PC-3 (cell line): ENCODE results near the gene PEX10. TPM values are rescaled to one million over a fixed set of nuclear protein-coding genes. Genes with fewer than 3 reads are reported as not detected.

Experiments used
- ATAC-seq: fragments of 200-7000 bp; cut with Tn5 transposase; 2 replicates; pipeline ENCODE4 v1.9.1; 2020; ENCODE audit warnings: mild to moderate bottlenecking, moderate library complexity
- BruUV-seq: library from RNA; stranded (reverse); fragments of 400-500 nt; replicated peaks from 2 replicates; lab custom pipeline; 2021; lab: Mats Ljungman, UMichigan
- CTCF ChIA-PET: fragments of 300-600 bp; sonication (Branson Sonifier 250); formaldehyde crosslinking; loops from one replicate; lab custom pipeline; 2022; ENCODE audit warnings: antibody characterized with exemption; lab: Charles Lee
- POLR2A ChIA-PET: fragments of 300-600 bp; sonication (Branson Sonifier 250); formaldehyde crosslinking; loops from one replicate; lab custom pipeline; 2022; ENCODE audit warnings: antibody characterized with exemption; ENCODE audit not compliant: unreplicated experiment; lab: Charles Lee
- DNase-seq: peaks from one replicate; pipeline ENCODE4 v3.0.0-alpha.2; 2015
- H2AFZ ChIP-seq: fragments of 300-600 bp; sonication (generic); 2 replicates; pipeline ENCODE4 v1.6.0; 2016; ENCODE audit warnings: antibody characterized with exemption, low read length
- H3F3A ChIP-seq: fragments of 300-600 bp; sonication (generic); one replicate; pipeline ENCODE4 v1.6.0; 2017; ENCODE audit warnings: antibody characterized with exemption, low read length, control low read depth, mild to moderate bottlenecking; ENCODE audit not compliant: unreplicated experiment
- H3K27ac ChIP-seq: fragments of 300-600 bp; sonication (generic); 2 replicates; pipeline ENCODE4 v1.5.1; 2016; ENCODE audit warnings: mild to moderate bottlenecking, low read length
- H3K27me3 ChIP-seq: fragments of 300-600 bp; sonication (generic); 2 replicates; pipeline ENCODE4 v1.6.1; 2016; ENCODE audit warnings: low read length, mixed read lengths
- H3K36me3 ChIP-seq: fragments of 300-600 bp; sonication (generic); 2 replicates; pipeline ENCODE4 v1.6.1; 2016; ENCODE audit warnings: low read depth, mixed run types, low read length, mixed read lengths
- H3K4me1 ChIP-seq: fragments of 300-600 bp; sonication (generic); 2 replicates; pipeline ENCODE4 v1.5.1; 2016; ENCODE audit warnings: low read length; ENCODE audit not compliant: insufficient read depth
- H3K4me2 ChIP-seq: fragments of 300-600 bp; sonication (generic); 2 replicates; pipeline ENCODE4 v1.6.0; 2016; ENCODE audit warnings: low read length
- H3K4me3 ChIP-seq: fragments of 300-600 bp; sonication (generic); 2 replicates; pipeline ENCODE4 v1.5.1; 2016; ENCODE audit warnings: mild to moderate bottlenecking, low read length, mixed read lengths
- H3K79me2 ChIP-seq: fragments of 300-600 bp; sonication (generic); 2 replicates; pipeline ENCODE4 v1.6.1; 2017; ENCODE audit warnings: low read length, mixed read lengths
- H3K9ac ChIP-seq: fragments of 300-600 bp; sonication (generic); 2 replicates; pipeline ENCODE4 v1.6.0; 2016; ENCODE audit warnings: mild to moderate bottlenecking, low read length
- H3K9me2 ChIP-seq: fragments of 300-600 bp; sonication (generic); replicated peaks from 2 replicates; pipeline ENCODE4 v1.6.1; 2016; ENCODE audit warnings: mixed run types, low read length, mixed read lengths
- H3K9me3 ChIP-seq: fragments of 300-600 bp; sonication (generic); 2 replicates; pipeline ENCODE4 v1.6.1; 2016; ENCODE audit warnings: low read length, mixed read lengths
- H4K20me1 ChIP-seq: fragments of 300-600 bp; sonication (generic); 2 replicates; pipeline ENCODE4 v1.6.1; 2016; ENCODE audit warnings: low read length, mixed read lengths
- CTCF ChIP-seq: fragments of 300-600 bp; sonication (generic); conservative IDR thresholded peaks from 2 replicates; pipeline ENCODE4 v1.5.1; 2017; ENCODE audit warnings: antibody characterized with exemption, low read depth, mild to moderate bottlenecking, low read length
- EZH2 ChIP-seq: fragments of 300-600 bp; sonication (generic); IDR thresholded peaks from one replicate; pipeline ENCODE4 v1.6.1; 2017; ENCODE audit warnings: antibody characterized with exemption, mild to moderate bottlenecking, low read length; ENCODE audit not compliant: unreplicated experiment
- EZH2phosphoT487 ChIP-seq: fragments of 300-600 bp; sonication (generic); IDR thresholded peaks from 2 replicates; pipeline ENCODE4 v1.6.1; 2018; ENCODE audit warnings: mild to moderate bottlenecking, antibody characterized with exemption, low read length, borderline replicate concordance
- intact Hi-C: fragments of 100-400 bp; cut with micrococcal nuclease; formaldehyde crosslinking; loops from 2 replicates; pipeline ENCODE4 v1.9.0; 2023
- total RNA-seq: library from RNA; depleted of rRNA; stranded (reverse); fragments of >200 nt; gene quantifications from 2 replicates; pipeline ENCODE4 v1.2.3, GENCODE V29; 2014

PEX10 gene
- total RNA-seq, 1 experiment from 2014 or later, result 100 TPM

- no peak overlapping the region for H3K27ac ChIP-seq
- no peak for TF ChIP-seq CTCF
- no peak for TF ChIP-seq EZH2phosphoT487
- no peak for TF ChIP-seq EZH2
- intact Hi-C loops, result loop anchor here (5.0 kb wide), 2 partner anchors 72 to 172 kb away; no protein-coding TSS in a partner anchor
- ChIA-PET CTCF (no interaction called here), POLR2A (no interaction called here)
- no peaks in the 10 kb centered on the region for H3K9me2 ChIP-seq
- no peaks in the 10 kb centered on the region for H3K79me2 ChIP-seq
- no peak overlapping the region for H3K4me3 ChIP-seq
- no peaks in the 10 kb centered on the region for H3K27me3 ChIP-seq
- no TSS peak for BruUV-seq
- DNase-seq, result no peak
- no peaks in the 10 kb centered on the region for H3K4me1 ChIP-seq
- H2AFZ ChIP-seq, result no peak overlapping the region
- no peak for ATAC-seq
- H3K4me2 ChIP-seq, result no peak overlapping the region
- H3F3A ChIP-seq, result no peaks in the 10 kb centered on the region
- no peaks in the 10 kb centered on the region for H4K20me1 ChIP-seq
- no peak overlapping the region for H3K9ac ChIP-seq
- no peaks in the 10 kb centered on the region for H3K9me3 ChIP-seq
- H3K36me3 ChIP-seq, result no peaks in the 10 kb centered on the region; the same call in 1 of the 2 replicates
These were observed 28.1 kb downstream of the PEX10 start for GRCh38 chr1:2384130-2384860.

- no peak overlapping the region for H3K4me2 ChIP-seq
- no peaks in the 10 kb centered on the region for H3K9me3 ChIP-seq
- no peaks in the 10 kb centered on the region for H3K27me3 ChIP-seq
- H3F3A ChIP-seq, result no peaks in the 10 kb centered on the region
- no peaks in the 10 kb centered on the region for H3K79me2 ChIP-seq
- intact Hi-C loops, result loop anchor here (5.0 kb wide), 2 partner anchors 71 to 171 kb away; no protein-coding TSS in a partner anchor
- ChIA-PET POLR2A (no interaction called here), CTCF (no interaction called here)
- no peak for DNase-seq
- ATAC-seq, result no peak
- H3K27ac ChIP-seq, result no peak overlapping the region
- no peak for TF ChIP-seq EZH2
- no peak for TF ChIP-seq EZH2phosphoT487
- no peak for TF ChIP-seq CTCF
- no peaks in the 10 kb centered on the region for H3K4me1 ChIP-seq
- no TSS peak for BruUV-seq
- H3K9me2 ChIP-seq, result no peaks in the 10 kb centered on the region
- no peak overlapping the region for H3K9ac ChIP-seq
- H3K4me3 ChIP-seq, result no peak overlapping the region
- H2AFZ ChIP-seq, result no peak overlapping the region
- no peaks in the 10 kb centered on the region; the same call in 1 of the 2 replicates for H3K36me3 ChIP-seq
- no peaks in the 10 kb centered on the region for H4K20me1 ChIP-seq
These were observed 28.8 kb downstream of the PEX10 start for GRCh38 chr1:2383576-2383975.
